HG03457 (cell line): ENCODE measurements around the gene ALPP.
"Not testable (repeated sequence)": the region's sequence is repeated elsewhere in the genome, so short reads cannot be mapped to it uniquely, and the experiment has no call there.

Experiments used
- ATAC-seq: cut with Tn5 transposase; IDR thresholded peaks from one replicate; pipeline ENCODE4 v1.9.1; 2021; ENCODE audit warnings: moderate number of reproducible peaks; ENCODE audit not compliant: unreplicated experiment

ALPP gene

GRCh38 chr2:232363064-232363783, 15.3 kb upstream of the ALPP start:
- not testable (repeated sequence) for ATAC-seq

DNA sequence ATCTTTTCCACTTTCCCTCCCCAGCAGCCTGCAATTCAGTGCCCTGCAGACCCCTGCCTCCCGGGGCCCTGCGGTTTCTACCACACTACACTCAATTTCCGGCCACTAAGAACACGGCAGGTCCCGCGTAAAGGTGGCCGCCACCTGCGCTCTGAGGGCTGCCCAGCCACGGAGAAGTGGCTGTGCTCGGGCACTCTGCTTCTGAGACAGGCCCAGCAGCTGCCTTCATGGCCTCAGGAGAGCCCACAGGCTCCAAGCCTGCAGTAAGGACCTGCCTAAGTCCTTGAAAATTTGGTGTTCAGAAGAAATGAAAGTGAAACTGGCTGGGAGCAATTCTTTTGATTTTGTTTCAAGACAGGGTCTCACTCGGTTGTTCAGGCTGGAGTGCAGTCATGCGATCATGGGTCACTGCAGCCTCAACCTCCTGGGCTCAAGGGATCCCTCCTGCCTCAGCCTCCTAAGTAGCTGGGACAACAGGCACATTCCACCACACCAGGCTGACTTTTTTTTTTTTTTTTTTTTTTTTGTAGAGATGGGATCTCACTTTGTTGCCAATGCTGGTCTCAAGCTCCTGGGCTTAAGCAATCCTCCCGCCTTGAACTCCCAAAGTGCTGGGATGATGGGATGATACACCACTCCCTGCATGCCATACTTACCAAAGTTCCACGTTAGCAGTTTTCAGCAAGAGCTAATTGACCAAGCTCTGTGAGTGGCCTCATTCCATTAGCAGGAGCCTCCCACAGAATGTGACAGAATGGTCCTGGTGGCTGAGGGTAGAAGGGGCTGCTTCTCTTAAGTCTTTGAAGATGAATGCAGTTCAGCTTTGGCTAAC, 14.6 kb upstream of the ALPP start:
- ATAC-seq: no peak

DNA sequence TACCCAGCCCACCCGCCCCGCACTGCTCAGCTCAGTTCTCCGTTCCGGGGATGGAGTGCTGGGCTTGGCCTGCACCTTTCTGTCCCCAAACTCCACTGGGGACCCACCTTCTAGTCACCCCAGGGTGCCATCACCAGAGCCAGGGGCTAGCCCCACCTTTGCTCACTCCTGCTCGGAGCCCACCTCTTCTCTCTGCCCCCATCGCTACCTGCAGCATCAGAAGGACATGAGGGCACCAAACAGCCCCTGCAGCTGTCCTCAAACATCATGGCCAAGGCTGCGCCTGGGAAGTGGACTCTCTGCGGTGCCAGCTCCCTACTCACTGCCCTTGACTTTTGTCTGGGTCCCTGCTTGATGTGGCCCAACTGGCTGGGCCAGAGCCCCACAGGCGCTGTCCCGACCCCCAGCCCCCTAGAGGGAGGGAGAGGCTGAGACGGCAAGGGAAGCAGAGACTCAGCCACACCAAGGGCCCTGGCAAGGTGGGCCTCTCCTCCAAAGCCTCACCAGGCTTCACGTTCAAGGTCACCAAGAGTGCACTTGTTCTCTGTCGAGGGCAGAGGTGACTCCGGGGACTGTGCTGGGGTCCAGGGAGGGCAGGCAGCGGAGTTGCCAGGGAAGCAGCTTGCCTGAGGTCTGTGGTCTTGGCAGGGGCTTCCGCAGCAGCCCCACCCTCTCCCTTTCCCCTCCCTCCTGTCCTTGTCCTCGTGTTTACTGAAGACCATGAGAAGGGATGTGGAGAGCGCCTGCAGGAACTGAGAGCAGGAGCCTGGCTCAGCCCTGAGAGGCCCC, 13.6 kb upstream of the ALPP start:
- ATAC-seq: not testable (repeated sequence)

- ATAC-seq: no peak
Measured at GRCh38 chr2:232365621-232366321, 12.8 kb upstream of the ALPP start.

- not testable (repeated sequence) for ATAC-seq
Measured at GRCh38 chr2:232366461-232366860, 12.1 kb upstream of the ALPP start.

DNA sequence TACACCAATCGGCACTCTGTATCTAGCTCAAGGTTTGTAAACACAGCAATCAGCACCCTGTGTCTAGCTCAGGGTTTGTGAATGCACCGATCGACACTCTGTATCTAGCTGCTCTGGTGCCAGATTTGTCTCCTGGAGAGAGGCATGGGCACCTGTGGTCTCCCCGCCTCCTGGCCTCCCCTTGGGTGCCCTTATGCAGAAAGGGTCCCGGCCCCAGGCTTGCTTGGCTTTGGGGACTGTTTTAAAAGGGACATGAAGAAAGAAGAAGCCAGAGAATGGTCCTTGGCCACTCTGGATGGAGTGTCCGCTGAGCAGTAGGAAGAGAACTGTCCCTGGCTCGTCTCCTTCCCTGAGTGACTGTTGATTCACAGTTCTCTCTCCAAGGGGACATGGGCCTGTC, 11.5 kb upstream of the ALPP start:
- ATAC-seq: no peak

- ATAC-seq: no peak
Measured at GRCh38 chr2:232367591-232368233, 10.8 kb upstream of the ALPP start.

- no peak for ATAC-seq
Measured at GRCh38 chr2:232368311-232368731, 10.2 kb upstream of the ALPP start.

DNA sequence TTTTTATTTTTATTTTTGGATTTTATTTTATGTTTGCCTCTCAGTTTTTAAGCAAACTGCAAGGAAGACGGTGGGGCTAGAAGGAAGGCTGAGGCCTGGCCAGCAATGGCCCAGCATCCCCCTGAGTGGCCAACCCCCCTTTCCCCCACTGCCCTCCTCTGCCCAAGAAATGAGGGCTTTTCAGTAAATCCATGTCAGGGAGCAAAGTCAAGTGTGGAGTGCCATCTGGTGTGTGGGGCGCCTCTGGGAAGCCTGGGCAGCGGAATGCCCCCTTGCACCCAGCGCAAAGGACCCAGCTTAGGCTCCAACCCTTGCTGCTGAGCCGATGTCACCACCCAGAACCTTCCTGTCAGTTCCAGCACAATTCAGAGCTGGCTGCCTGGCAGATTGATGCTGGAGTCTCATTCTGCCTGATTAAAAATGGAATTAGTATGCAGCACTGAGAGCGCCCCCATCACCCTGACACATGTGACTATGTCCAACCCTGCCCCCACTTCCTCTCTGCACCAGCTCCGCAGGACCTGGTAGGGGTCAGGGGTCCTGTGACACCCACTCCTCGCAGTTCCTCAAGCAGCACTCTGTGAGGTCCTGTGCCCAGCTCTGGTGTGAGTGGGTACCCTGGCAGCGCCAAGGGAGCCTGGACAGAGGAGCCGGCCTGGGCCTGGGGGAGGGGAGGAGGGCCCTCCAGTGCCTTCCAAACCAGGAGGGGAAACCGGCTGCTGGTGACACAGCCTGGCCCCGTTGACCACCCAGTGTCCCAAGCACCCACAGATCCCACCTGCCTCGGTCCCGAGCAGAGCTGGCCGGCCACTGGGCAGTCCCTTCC, 9.2 kb upstream of the ALPP start:
- no peak for ATAC-seq

DNA sequence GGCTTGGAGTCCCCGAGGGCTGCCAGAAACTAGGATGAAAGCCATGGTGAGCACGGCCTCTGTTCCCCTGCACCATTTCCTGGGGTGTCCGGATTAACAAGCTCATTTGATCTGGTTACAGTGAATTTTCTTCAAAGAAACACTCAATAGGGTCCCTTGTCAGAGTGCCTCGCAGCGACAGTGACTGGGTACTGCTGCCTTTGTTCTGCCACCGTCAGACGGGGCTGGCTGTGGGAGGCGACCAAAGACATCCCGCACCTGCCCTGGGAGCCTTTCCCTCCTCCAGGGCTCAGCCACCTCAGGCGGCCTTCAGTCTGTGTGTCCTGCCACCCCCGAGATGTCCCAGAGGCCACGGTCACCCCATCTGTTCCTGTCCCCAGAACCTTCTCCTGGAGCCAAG, 8.5 kb upstream of the ALPP start:
- ATAC-seq: not testable (repeated sequence)

- no peak for ATAC-seq
Measured at GRCh38 chr2:232372231-232373208, 6.0 kb upstream of the ALPP start.

- ATAC-seq: no peak
Measured at GRCh38 chr2:232374356-232374755, 4.2 kb upstream of the ALPP start.

GRCh38 chr2:232375164-232375563, 3.4 kb upstream of the ALPP start:
- no peak for ATAC-seq

DNA sequence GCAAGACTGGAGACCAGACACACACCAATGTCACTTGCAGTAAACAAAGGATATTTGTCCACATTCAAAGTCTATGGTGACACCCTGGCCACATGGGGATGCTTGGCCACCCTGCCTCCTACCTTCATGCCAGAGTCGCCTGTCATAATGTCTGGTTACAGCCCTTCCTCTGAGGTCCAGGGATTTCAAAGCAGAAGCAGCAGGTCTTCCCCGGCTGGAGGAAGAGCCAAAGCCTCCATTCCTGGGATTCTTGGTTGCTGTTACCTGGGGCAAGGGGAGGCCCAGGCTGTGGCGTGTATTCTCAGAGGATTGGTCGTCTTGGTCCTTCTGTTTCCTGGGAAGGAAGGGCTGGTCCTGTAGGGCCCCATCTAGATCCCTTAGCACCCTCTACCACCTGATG, 2.3 kb upstream of the ALPP start:
- ATAC-seq: no peak

DNA sequence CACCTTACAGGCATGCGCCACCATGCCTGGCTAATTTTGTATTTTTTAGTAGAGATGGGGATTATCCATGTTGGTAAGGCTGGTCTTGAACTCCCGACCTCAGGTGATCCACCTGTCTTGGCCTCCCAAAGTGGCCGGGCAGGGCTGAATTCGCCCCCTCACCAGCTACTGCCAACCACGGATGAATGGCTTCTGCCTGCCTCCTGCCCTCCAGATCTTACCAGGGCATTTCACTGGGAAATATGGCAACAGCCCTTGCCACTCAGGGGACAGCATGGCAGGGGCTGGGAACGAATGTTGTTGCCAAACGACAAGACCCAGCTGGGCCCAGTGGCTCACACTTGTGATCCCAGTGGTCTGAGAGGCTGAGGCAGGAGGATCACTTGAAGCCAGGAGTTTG, 1.8 kb upstream of the ALPP start:
- no peak for ATAC-seq

GRCh38 chr2:232377319-232377718, 1.2 kb upstream of the ALPP start:
- no peak for ATAC-seq

DNA sequence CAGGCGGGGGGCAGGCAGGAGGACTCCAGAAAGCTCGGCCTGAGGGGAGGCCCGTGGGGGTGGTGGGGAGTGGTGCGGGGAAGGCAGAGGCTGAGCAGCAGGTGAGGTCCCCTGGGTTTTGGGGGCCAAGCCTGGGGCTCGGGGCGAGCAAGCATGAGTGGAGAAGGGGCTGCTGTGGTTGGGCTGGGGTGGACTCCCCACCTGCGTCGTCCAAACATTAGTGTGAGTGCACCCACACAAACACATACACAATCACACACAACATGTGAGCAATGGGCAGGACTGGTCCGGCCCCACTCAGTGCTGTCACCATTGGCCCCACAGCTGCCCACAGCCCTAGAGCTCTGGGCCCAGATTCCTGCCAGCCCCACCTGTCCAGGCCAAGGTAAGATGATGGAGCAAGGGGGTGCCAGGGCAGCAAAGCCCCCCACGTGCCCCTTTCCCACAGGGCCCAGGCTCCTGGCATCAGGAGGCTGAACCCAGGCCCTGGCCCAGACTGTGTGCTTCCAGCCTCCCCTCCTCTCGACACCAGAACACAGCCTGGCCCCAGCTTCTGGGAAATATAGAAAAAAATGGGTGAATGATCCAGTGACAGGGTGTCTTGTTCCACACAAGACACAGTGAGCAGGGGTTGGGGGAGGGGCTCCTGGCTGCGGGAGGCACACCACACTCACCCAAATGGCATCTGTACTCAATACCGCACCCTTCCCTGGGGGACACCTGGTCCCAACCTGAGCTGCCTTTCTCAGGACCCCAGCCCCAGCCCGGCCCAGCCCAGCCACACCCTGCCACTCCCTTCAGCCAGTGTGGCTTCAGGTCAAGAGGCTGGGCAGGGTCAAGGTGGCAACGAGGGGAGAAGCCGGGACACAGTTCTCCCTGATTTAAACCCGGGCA, 463 bp upstream of the ALPP start:
- no peak for ATAC-seq
